GM12878 (cell line): ENCODE measurements around the gene TTC39B. TPM values are rescaled to one million over a fixed set of nuclear protein-coding genes. Genes with fewer than 3 reads are reported as not detected.

ENCODE experiments used
- ATAC-seq: fragments of 200-7000 bp; cut with Tn5 transposase; 3 replicates; pipeline ENCODE4 v1.9.1; 2020; ENCODE audit warnings: mild to moderate bottlenecking, moderate library complexity
- BruUV-seq: library from RNA; stranded (reverse); fragments of 400-500 nt; replicated peaks from 2 replicates; lab custom pipeline; 2021; lab: Mats Ljungman, UMichigan
- CTCF ChIA-PET: fragments of 300-600 bp; sonication (Branson Sonifier 250); formaldehyde crosslinking; extraction: SDS; loops from one replicate; lab custom pipeline; 2021; ENCODE audit warnings: inconsistent platforms; lab: Yijun Ruan, JAX
- POLR2A ChIA-PET: fragments of 350-600 bp; formaldehyde crosslinking; extraction: SDS; loops from one replicate; lab custom pipeline; 2021; ENCODE audit warnings: inconsistent platforms; lab: Charles Lee
- RAD21 ChIA-PET: fragments of 300-600 bp; sonication (Branson Sonifier 250); formaldehyde crosslinking; loops from one replicate; lab custom pipeline; 2023; ENCODE audit warnings: antibody characterized with exemption; ENCODE audit not compliant: unreplicated experiment; lab: Charles Lee
- SMC1A ChIA-PET: fragments of 300-600 bp; sonication (Branson Sonifier 250); formaldehyde crosslinking; loops from one replicate; lab custom pipeline; 2023; ENCODE audit not compliant: unreplicated experiment, uncharacterized antibody; lab: Charles Lee
- DNase-seq: peaks from one replicate; pipeline ENCODE4 v3.0.0-alpha.2; 2011; ENCODE audit warnings: low read depth, low spot score
- FAIRE-seq: peaks from 3 replicates; lab custom pipeline; 2011; peaks lifted over from hg19 to GRCh38; lab: Jason Lieb, UNC
- H2AFZ ChIP-seq: 2 replicates; pipeline ENCODE4 v1.6.0; 2011; ENCODE audit warnings: low read depth, low read length, control low read depth; ENCODE audit not compliant: control insufficient read depth
- H3K27ac ChIP-seq: 2 replicates; pipeline ENCODE4 v1.5.1; 2011; ENCODE audit warnings: control low read depth; ENCODE audit not compliant: control insufficient read depth, insufficient read depth
- H3K27me3 ChIP-seq, 2 experiments: replicated peaks in 1 of 2; 2 replicates each; pipeline versions ENCODE4 v1.6.0 to v1.6.1; 2011; ENCODE audit warnings: low read length in 1 of 2; ENCODE audit not compliant: control insufficient read depth in 2 of 2, insufficient read depth in 2 of 2
- H3K36me3 ChIP-seq, 2 experiments: 2 replicates each; pipeline ENCODE4 v1.5.1; 2011; ENCODE audit warnings: low read length in 1 of 2; ENCODE audit not compliant: control insufficient read depth in 2 of 2, insufficient read depth in 2 of 2
- H3K4me1 ChIP-seq: 2 replicates; pipeline ENCODE4 v1.6.1; 2011; ENCODE audit warnings: mild to moderate bottlenecking, low read length, moderate library complexity, mixed read lengths; ENCODE audit not compliant: control insufficient read depth, insufficient read depth
- H3K4me2 ChIP-seq: 2 replicates; pipeline ENCODE4 v1.6.0; 2011; ENCODE audit warnings: control low read depth; ENCODE audit not compliant: control insufficient read depth, insufficient read depth
- H3K4me3 ChIP-seq: fragments of 200-600 bp; sonication (generic); 2 replicates; pipeline ENCODE4 v1.5.1; 2016
- H3K79me2 ChIP-seq: 2 replicates; pipeline ENCODE4 v1.6.0; 2011; ENCODE audit warnings: low read length; ENCODE audit not compliant: control insufficient read depth, insufficient read depth
- H3K9ac ChIP-seq: 2 replicates; pipeline ENCODE4 v1.8.0; 2011; ENCODE audit warnings: low read length, control low read depth, mixed read lengths; ENCODE audit not compliant: control insufficient read depth, insufficient read depth
- H3K9me3 ChIP-seq: replicated peaks from 3 replicates; pipeline ENCODE4 v1.5.1; 2011; ENCODE audit warnings: mild to moderate bottlenecking, low read length; ENCODE audit not compliant: control insufficient read depth, insufficient read depth
- H4K20me1 ChIP-seq: 2 replicates; pipeline ENCODE4 v1.6.0; 2011; ENCODE audit not compliant: control insufficient read depth, insufficient read depth
- BACH1 ChIP-seq: fragments of 450-650 bp; IDR thresholded peaks from 2 replicates; pipeline ENCODE4 v1.6.1; 2017; ENCODE audit warnings: mild to moderate bottlenecking, borderline replicate concordance
- EP300 ChIP-seq, 2 experiments: fragments of 150-350 bp in 1 of 2; IDR thresholded peaks; 2 replicates each; pipeline ENCODE4 v1.6.1; 2011 to 2012; ENCODE audit warnings: low read depth in 2 of 2, low read length in 2 of 2, borderline replicate concordance in 1 of 2, improper control_type of control experiment in 1 of 2, inconsistent platforms in 1 of 2; ENCODE audit not compliant: control insufficient read depth in 1 of 2
- FOS ChIP-seq: IDR thresholded peaks from 3 replicates; pipeline ENCODE4 v1.6.1; 2011; ENCODE audit warnings: borderline replicate concordance; ENCODE audit not compliant: insufficient read length; ENCODE audit errors: extremely low read depth
- MTA2 ChIP-seq: fragments of 450-650 bp; IDR thresholded peaks from 2 replicates; pipeline ENCODE4 v1.6.1; 2016; ENCODE audit warnings: low read depth, mild to moderate bottlenecking, moderate library complexity
- MYB ChIP-seq: fragments of 150-350 bp; IDR thresholded peaks from 2 replicates; pipeline ENCODE4 v1.6.1; 2014; ENCODE audit warnings: mild to moderate bottlenecking, low read depth, low read length, borderline replicate concordance
- NFIC ChIP-seq: IDR thresholded peaks from 2 replicates; pipeline ENCODE4 v1.6.1; 2012; ENCODE audit warnings: low read depth, mild to moderate bottlenecking, inconsistent platforms, low read length, moderate library complexity
- NR2C2 ChIP-seq: IDR thresholded peaks from 2 replicates; pipeline ENCODE4 v1.6.1; 2011; ENCODE audit warnings: borderline replicate concordance, low read depth; ENCODE audit not compliant: control insufficient read depth, insufficient read length
- PAX5 ChIP-seq: IDR thresholded peaks from 2 replicates; pipeline ENCODE4 v1.6.1; 2011; ENCODE audit warnings: low read depth, low read length, borderline replicate concordance
- POLR2AphosphoS2 ChIP-seq: IDR thresholded peaks from 2 replicates; pipeline ENCODE4 v1.6.1; 2011; ENCODE audit warnings: low read depth, mild to moderate bottlenecking, low read length, improper control_type of control experiment, moderate library complexity
- POU2F2 ChIP-seq: IDR thresholded peaks from 3 replicates; pipeline ENCODE4 v1.6.1; 2011; ENCODE audit warnings: low read depth, mild to moderate bottlenecking, low read length, borderline replicate concordance
- RB1 ChIP-seq: fragments of 450-650 bp; formaldehyde crosslinking; IDR thresholded peaks from 2 replicates; pipeline ENCODE4 v1.6.1; 2017; ENCODE audit warnings: mild to moderate bottlenecking, borderline replicate concordance
- SMAD1 ChIP-seq: fragments of 450-650 bp; IDR thresholded peaks from 2 replicates; pipeline ENCODE4 v1.6.1; 2018; ENCODE audit warnings: mild to moderate bottlenecking, low read depth; ENCODE audit not compliant: partially characterized antibody
- TAF1 ChIP-seq: IDR thresholded peaks from 2 replicates; pipeline ENCODE4 v1.6.1; 2011; ENCODE audit warnings: mild to moderate bottlenecking, low read depth, low read length, borderline replicate concordance
- TCF12 ChIP-seq: IDR thresholded peaks from 2 replicates; pipeline ENCODE4 v1.6.1; 2011; ENCODE audit warnings: low read depth, mild to moderate bottlenecking, low read length
- USF1 ChIP-seq: IDR thresholded peaks from 2 replicates; pipeline ENCODE4 v1.6.1; 2011; ENCODE audit warnings: borderline replicate concordance, low read depth, mild to moderate bottlenecking, moderate library complexity, mixed read lengths, low read length; ENCODE audit not compliant: insufficient read depth; ENCODE audit errors: extremely low read length
- ZBED1 ChIP-seq: IDR thresholded peaks from 2 replicates; pipeline ENCODE4 v1.6.1; 2016; ENCODE audit warnings: borderline replicate concordance
- ZBTB33 ChIP-seq: fragments of 450-650 bp; IDR thresholded peaks from 2 replicates; pipeline ENCODE4 v1.6.1; 2017; ENCODE audit warnings: mild to moderate bottlenecking
- ZNF207 ChIP-seq: fragments of 450-650 bp; IDR thresholded peaks from 2 replicates; pipeline ENCODE4 v1.6.1; 2014; ENCODE audit warnings: antibody characterized with exemption, mild to moderate bottlenecking, borderline replicate concordance
- WGBS: methylation state at CpG from one replicate; pipeline ENCODE4 v1.1.6; 2016; ENCODE audit warnings: low lambda C conversion rate; ENCODE audit not compliant: insufficient replicate concordance, insufficient coverage; ENCODE audit errors: missing lambda C conversion rate; 5-methylcytosine and 5-hydroxymethylcytosine counted together
- in situ Hi-C: fragments of 300-500 bp; cut with MboI; formaldehyde crosslinking; loops from 9 replicates; pipeline ENCODE4 v1.14.3; 2018; ENCODE audit warnings: mixed read lengths
- intact Hi-C: fragments of 100-400 bp; cut with micrococcal nuclease; formaldehyde crosslinking; loops from one replicate; pipeline ENCODE4 v1.14.2; 2022; ENCODE audit not compliant: unreplicated experiment
- polyA plus RNA-seq, 11 experiments: library from polyadenylated mRNA; depleted of rRNA in 4 of 11; unstranded in 6 of 11; stranded (reverse) in 5 of 11; fragments of >200 nt; fragmentation: Nextera tagmentation in 4 of 11; fragmentation: Illumina TruSeq in 1 of 11; extraction: Ambion mirVana in 4 of 11; extraction: Trizol in 1 of 11; gene quantifications; 1 replicate in 1 of 11; 2 replicates in 10 of 11; pipeline versions ENCODE4 v1.2.1 to v1.2.3, GENCODE V29; 2011 to 2016; ENCODE audit warnings: inconsistent platforms in 2 of 11, missing spikeins in 2 of 11, low read depth in 1 of 11
- total RNA-seq, 4 experiments: library from RNA; depleted of rRNA in 3 of 4; stranded (reverse); fragments of >200 nt in 3 of 4; fragmentation: Illumina TruSeq in 1 of 4; extraction: Trizol in 1 of 4; gene quantifications; 2 replicates each; pipeline versions ENCODE4 v1.2.1 to v1.2.3, GENCODE V29; 2013 to 2021

TTC39B gene
- total and polyA plus RNA-seq, 10 of the 15 experiments (the other 5 are each of a cell fraction or from before 2014, with no cell fraction given), result 0.68 to 2.5 (median 1.5) TPM

GRCh38 chr9:15206903-15207696 is 99.9 kb downstream of the TTC39B start (continued):
- TF ChIP-seq USF1 (no peak), ZNF207 (no peak)

GRCh38 chr9:15205632-15206420 is 101.2 kb downstream of the TTC39B start:
- intact Hi-C loops (no loop called here), in situ Hi-C loops (loop anchor here (5.0 kb wide), 1 partner anchor 49 kb away; no protein-coding TSS in a partner anchor)
- ChIA-PET RAD21 (no interaction called here), CTCF (interaction anchor here (0.6 to 2.4 kb wide), 8 partner anchors 9 to 410 kb away, joined by 3 to 13 read pairs (median 3); no protein-coding TSS in a partner anchor), POLR2A (no interaction called here), SMC1A (interaction anchor here (0.9 to 1.0 kb wide), 3 partner anchors 16 to 36 kb away, joined by 3 read pairs; no protein-coding TSS in a partner anchor)
- ATAC-seq (no peak), FAIRE-seq (no peak), DNase-seq (no peak)
- H3K36me3 ChIP-seq, result no peaks in the 10 kb centered on the region
- H3K27me3 ChIP-seq, result no peaks in the 10 kb centered on the region
- no peaks in the 10 kb centered on the region for H3K4me1 ChIP-seq
- H3K4me2 ChIP-seq, result no peak overlapping the region
- no peaks in the 10 kb centered on the region; the same call in 2 of the 3 replicates for H3K9me3 ChIP-seq
- no peak overlapping the region for H3K27ac ChIP-seq
- no peak overlapping the region for H2AFZ ChIP-seq
- WGBS, result 76% methylated on average over 7 of the region's 7 CpGs
- BruUV-seq, result no TSS peak
- no peaks in the 10 kb centered on the region for H4K20me1 ChIP-seq
- H3K9ac ChIP-seq, result no peak overlapping the region
- no peaks in the 10 kb centered on the region for H3K79me2 ChIP-seq
- no peak overlapping the region for H3K4me3 ChIP-seq
- TF ChIP-seq EP300 (IDR thresholded peaks at IDR 0.05; ENCODE audit: borderline replicate concordance in 1 of 2, control insufficient read depth in 1 of 2, low read depth in 2 of 2, low read length in 2 of 2) (no peak), BACH1 (no peak), ZBTB33 (no peak), FOS (no peak), TCF12 (no peak), ZBED1 (no peak), PAX5 (no peak), POLR2AphosphoS2 (no peak), POU2F2 (no peak), TAF1 (no peak), MYB (no peak), SMAD1 (no peak), NFIC (no peak), MTA2 (no peak), NR2C2 (no peak), RB1 (no peak)
